Activated CD4-positive, alpha-beta T cell treated with anti-CD3 and anti-CD28 coated beads for 1 hour (primary cell): ENCODE results near the gene RPS2.

Experiments used
- DNase-seq: peaks from one replicate; pipeline ENCODE4 v3.0.0-alpha.2; 2020

Gene RPS2

GRCh38 chr16:1998852-1999801 lies 34.5 kb upstream of the RPS2 start:
- DNase-seq, result no peak

GRCh38 chr16:1998360-1998835 lies 33.8 kb upstream of the RPS2 start:
- no peak for DNase-seq

GRCh38 chr16:1997494-1998359 lies 33.1 kb upstream of the RPS2 start:
- no peak for DNase-seq

- no peak for DNase-seq
Observed at GRCh38 chr16:1993731-1994131, 29.1 kb upstream of the RPS2 start.

GRCh38 chr16:1992704-1993317 lies 28.2 kb upstream of the RPS2 start:
- DNase-seq, result no peak

GRCh38 chr16:1991948-1992703 lies 27.5 kb upstream of the RPS2 start:
- peak; percentile 97 for DNase-seq

GRCh38 chr16:1991588-1991947 lies 26.9 kb upstream of the RPS2 start:
- DNase-seq, result no peak

- DNase-seq, result peak; percentile 36
Observed at GRCh38 chr16:1991135-1991551, 26.5 kb upstream of the RPS2 start.

- no peak for DNase-seq
Observed at GRCh38 chr16:1990351-1991134, 25.9 kb upstream of the RPS2 start.

- DNase-seq, result no peak
Observed at GRCh38 chr16:1990101-1990350, 25.4 kb upstream of the RPS2 start.

GRCh38 chr16:1989209-1990100 lies 24.8 kb upstream of the RPS2 start, which contains the start of gene SYNGR3:
TSS of gene SYNGR3 (plus strand) at chr16:1989970. CDS start at chr16:1990103, 133 bp downstream.
- no peak for DNase-seq

GRCh38 chr16:1987198-1987597 lies 22.6 kb upstream of the RPS2 start:
- no peak for DNase-seq

- DNase-seq, result no peak
Observed at GRCh38 chr16:1985466-1986150, 21.0 kb upstream of the RPS2 start.

- DNase-seq, result no peak
Observed at GRCh38 chr16:1984347-1985225, 20.0 kb upstream of the RPS2 start.

- DNase-seq, result peak; percentile 42
Observed at GRCh38 chr16:1983544-1984346, 19.1 kb upstream of the RPS2 start, which contains the start of gene GFER. TSS of gene GFER (plus strand) at chr16:1984193. CDS start at chr16:1984219, 26 bp downstream.

- DNase-seq, result no peak
Observed at GRCh38 chr16:1982991-1983543, 18.4 kb upstream of the RPS2 start.

- no peak for DNase-seq
Observed at GRCh38 chr16:1982013-1982433, 17.4 kb upstream of the RPS2 start.

GRCh38 chr16:1981398-1981836 lies 16.8 kb upstream of the RPS2 start, which contains the start of gene NOXO1:
TSS of gene NOXO1 (minus strand) at chr16:1981469. CDS start at chr16:1981179, 290 bp downstream.
- DNase-seq, result no peak
